Measurements from ENCODE around the gene SFXN3.

Gene SFXN3

GRCh38 chr10:101005869-101006567 is 25.0 kb upstream of the SFXN3 start:
- TF ChIP-seq GATA3 (IDR thresholded peaks at IDR 0.05; ENCODE audit: low read depth, low read length) = no peak
- no peak for TF ChIP-seq GATA2 (IDR thresholded peaks at IDR 0.05; ENCODE audit: low read depth, low read length)

DNA sequence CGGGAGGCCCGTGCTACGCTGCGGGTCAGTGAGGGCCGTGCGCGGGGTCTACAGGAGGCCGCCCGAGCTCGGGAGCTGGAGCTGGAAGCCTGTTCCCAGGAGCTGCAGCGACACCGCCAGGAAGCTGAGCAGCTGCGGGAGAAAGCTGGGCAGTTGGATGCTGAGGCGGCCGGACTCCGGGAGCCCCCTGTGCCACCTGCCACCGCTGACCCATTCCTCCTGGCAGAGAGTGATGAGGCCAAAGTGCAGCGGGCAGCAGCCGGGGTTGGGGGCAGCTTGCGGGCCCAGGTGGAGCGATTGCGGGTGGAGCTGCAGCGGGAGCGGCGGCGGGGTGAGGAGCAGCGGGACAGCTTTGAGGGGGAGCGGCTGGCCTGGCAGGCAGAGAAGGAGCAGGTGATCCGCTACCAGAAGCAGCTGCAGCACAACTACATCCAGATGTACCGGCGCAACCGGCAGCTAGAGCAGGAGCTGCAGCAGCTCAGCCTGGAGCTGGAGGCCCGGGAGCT is 24.4 kb upstream of the SFXN3 start:
- TF ChIP-seq GATA2 (IDR thresholded peaks at IDR 0.05; ENCODE audit: low read depth, low read length) (no peak), GATA3 (IDR thresholded peaks at IDR 0.05; ENCODE audit: low read depth, low read length) (no peak)

DNA sequence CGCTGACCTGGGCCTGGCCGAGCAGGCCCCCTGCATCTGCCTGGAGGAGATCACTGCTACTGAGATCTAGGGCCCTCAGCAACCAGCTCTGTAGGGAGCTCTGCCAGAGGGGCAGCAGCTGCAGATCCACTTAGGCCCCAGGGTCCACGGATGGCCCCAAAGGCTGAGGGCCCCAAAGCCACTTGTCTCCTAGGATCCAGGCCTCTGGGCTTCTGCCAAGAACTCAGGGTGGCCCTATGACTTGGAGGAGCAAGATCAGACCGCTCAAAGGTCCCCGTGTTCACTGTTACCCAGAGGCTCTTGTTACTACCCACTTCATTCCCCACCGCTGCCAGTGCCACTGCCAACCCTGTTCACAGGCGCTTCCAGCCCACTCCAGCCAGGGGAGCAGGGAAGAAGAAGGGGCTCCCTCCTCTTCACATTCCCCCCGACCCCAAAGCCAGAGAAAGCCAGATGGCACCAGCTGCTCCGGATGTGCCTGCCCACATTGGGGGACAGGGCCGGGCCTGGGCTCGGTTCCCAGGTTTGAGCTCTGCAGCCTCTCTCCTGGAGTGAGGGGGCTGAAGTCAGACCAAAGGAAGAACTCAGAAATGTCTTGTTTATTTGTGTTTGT is 23.8 kb upstream of the SFXN3 start:
- no peak for TF ChIP-seq GATA3 (IDR thresholded peaks at IDR 0.05; ENCODE audit: low read depth, low read length)
- TF ChIP-seq GATA2 (IDR thresholded peaks at IDR 0.05; ENCODE audit: low read depth, low read length) = no peak

DNA sequence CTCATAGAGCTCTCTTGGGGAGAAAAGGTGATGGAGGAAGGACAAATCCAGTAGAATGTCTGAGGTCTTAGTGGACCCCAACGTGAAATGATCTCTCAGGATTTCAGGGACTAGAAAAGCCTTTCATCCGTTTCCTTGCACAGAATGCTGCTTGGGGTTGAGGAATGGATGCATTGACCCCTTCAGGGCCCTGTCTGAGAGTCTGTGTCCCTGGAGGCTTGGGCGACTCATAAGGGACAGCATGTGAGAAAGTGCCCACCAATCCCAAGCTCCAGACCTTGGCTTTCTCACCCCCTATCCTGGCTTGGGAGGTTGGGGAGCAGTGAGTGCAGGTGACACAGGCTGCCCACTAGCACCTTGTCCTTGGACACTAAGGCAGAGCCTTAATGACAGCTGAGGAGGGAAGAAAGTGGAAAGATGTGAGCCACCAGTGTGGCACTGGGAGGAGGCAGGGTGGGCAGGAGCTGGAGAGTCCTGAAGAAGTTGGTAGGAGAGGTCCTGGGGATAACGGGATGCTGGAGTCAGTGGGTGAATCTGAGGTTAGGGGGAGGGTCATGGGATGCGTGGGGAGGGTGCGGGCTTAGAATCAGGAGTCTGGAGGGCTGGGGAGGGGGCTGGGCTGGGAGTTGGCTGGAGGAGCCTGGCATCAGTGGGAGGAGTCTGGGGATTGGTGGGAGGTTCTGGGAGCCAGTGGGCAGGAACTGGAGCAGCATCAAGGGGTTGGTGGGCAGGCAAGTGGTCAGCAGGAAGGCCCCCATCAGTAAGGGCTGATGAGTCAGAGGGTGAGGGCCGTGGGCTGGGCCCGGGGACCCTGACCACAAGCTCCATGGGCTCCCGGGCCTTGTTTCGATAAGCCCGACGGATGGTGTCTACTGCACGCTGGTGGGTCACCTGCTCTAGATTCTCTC is 22.9 kb upstream of the SFXN3 start:
- no peak for TF ChIP-seq GATA2 (IDR thresholded peaks at IDR 0.05; ENCODE audit: low read depth, low read length)
- no peak for TF ChIP-seq GATA3 (IDR thresholded peaks at IDR 0.05; ENCODE audit: low read depth, low read length)

GRCh38 chr10:101008823-101009423 is 22.1 kb upstream of the SFXN3 start:
- TF ChIP-seq GATA3 (IDR thresholded peaks at IDR 0.05; ENCODE audit: low read depth, low read length) = no peak
- TF ChIP-seq GATA2 (IDR thresholded peaks at IDR 0.05; ENCODE audit: low read depth, low read length) = no peak

DNA sequence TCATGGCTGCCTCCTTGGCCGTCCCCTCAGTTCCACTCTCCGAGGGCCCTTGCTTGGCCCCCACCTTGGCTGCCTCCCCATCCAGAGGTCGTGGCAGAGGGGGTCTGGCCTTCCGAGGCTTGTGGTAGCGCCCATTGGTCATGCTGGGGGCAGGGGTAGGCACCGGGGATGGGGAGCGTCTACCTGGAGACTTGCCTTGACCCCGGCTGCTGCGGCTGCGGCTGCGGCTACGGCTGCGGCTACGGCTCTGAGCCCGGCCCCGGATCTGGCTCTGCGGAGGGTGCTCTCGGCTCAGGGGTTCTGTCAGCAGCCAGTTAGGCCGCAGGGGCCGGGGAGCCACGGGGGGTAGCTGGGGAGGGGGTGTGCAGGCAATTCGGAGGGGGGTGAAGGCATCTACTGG is 20.7 kb upstream of the SFXN3 start:
- TF ChIP-seq GATA3 (IDR thresholded peaks at IDR 0.05; ENCODE audit: low read depth, low read length) = no peak
- no peak for TF ChIP-seq GATA2 (IDR thresholded peaks at IDR 0.05; ENCODE audit: low read depth, low read length)

DNA sequence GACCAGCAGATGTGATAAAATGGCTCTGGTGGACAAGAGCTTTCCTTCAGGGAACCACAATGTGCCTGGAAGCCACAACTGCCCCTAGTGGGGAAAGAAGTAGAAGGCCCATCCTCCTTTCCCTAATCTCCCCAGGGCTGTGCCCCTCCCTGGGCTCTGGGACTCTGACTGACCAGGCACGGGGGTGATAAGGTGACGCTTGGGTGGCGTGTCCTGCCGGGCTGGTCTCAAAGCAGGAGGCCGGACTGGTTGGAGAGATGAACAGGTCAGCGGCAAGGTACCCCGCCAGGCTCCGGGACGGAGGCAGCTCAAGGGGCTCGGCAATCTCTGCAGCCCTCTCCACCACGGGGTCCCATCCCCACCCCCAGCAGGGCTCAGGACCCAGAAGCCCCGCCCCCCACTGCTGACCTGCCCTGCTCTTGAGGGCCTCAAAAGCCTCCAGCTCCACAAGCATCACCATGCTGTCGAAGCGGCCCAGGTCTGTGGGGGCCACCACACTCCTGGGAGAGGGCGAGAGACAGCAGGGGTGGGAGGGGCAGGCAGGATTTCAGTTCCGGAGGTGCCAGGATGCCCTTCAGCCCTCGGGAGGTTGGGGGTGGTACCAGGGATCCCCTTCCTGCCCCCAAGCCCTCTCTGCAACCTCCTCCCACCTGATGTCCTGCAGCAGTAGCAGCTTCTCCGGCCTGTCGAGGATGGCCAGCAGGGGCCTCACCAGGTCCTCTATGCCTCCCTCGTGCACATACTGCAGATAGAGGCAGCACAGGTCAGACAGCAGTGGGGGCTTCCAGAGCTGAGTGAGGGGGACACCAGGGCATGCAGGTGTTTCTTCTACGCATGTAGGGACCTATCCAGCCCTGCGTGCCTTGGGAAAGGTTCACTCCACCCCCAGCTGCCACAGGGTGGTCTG is 19.3 kb upstream of the SFXN3 start:
- no peak for TF ChIP-seq GATA3 (IDR thresholded peaks at IDR 0.05; ENCODE audit: low read depth, low read length)
- TF ChIP-seq GATA2 (IDR thresholded peaks at IDR 0.05; ENCODE audit: low read depth, low read length) = no peak

GRCh38 chr10:101012525-101013364 is 18.3 kb upstream of the SFXN3 start:
- TF ChIP-seq GATA2 (IDR thresholded peaks at IDR 0.05; ENCODE audit: low read depth, low read length) (no peak), GATA3 (IDR thresholded peaks at IDR 0.05; ENCODE audit: low read depth, low read length) (no peak)

- no peak for TF ChIP-seq GATA2 (IDR thresholded peaks at IDR 0.05; ENCODE audit: low read depth, low read length)
- no peak for TF ChIP-seq GATA3 (IDR thresholded peaks at IDR 0.05; ENCODE audit: low read depth, low read length)
Observed at GRCh38 chr10:101013365-101013825, 17.6 kb upstream of the SFXN3 start.

GRCh38 chr10:101014230-101014884 is 16.7 kb upstream of the SFXN3 start:
- TF ChIP-seq GATA2 (IDR thresholded peaks at IDR 0.05; ENCODE audit: low read depth, low read length) (no peak), GATA3 (IDR thresholded peaks at IDR 0.05; ENCODE audit: low read depth, low read length) (no peak)

DNA sequence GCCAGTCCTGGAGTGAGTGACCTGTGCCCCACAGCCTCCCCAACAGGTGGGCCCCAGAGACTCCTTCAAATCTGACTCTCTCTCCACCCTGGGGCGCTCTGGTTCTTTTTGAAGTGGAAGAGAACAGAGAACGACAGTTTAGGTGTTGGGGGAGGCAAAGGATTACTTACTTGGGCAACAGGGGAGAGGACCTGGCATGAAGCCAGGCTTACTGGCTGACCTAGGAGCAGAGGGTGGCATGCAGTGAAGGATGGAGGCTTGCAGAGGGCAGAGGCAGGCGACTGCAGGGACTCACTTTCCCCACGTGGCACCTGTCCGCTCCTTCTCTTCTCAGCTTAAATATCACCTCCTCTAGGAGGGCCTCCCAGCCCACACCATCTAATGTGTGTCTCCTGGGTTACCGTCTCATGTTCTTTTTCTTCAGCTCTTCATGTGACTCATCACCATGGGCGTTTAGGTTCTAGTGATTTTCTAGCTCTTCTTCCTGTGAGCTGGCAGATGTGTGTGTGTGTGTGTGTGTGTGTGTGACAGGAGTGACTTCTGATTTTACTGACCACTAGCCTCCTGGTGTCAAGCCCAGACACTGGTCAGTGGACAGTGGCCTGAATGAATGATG is 16.0 kb upstream of the SFXN3 start:
- TF ChIP-seq GATA2 (IDR thresholded peaks at IDR 0.05; ENCODE audit: low read depth, low read length) (no peak), GATA3 (IDR thresholded peaks at IDR 0.05; ENCODE audit: low read depth, low read length) (no peak)

Data from SH-SY5Y (cell line).